Skeletal muscle cell (primary cell): ENCODE data around the gene RBMS2.
A peak's percentile ranks its signal among the peaks of the same experiment; 100 is the strongest.
"Not testable (repeated sequence)": the region's sequence is repeated elsewhere in the genome, so short reads cannot be mapped to it uniquely, and the experiment has no call there.

ENCODE experiments used
- DNase-seq: peaks from one replicate; pipeline ENCODE4 v3.0.0-alpha.2; 2010; ENCODE audit warnings: low read depth
- H3K4me3 ChIP-seq: 2 replicates; pipeline ENCODE4 v1.5.1; 2011; ENCODE audit warnings: low read depth, mild to moderate bottlenecking, control low read depth, low read length, moderate library complexity

RBMS2 gene

GRCh38 chr12:56571121-56571520 lies 49.5 kb downstream of the RBMS2 start:
- DNase-seq: no peak
- no peak overlapping the region for H3K4me3 ChIP-seq

- H3K4me3 ChIP-seq: no peak overlapping the region
- no peak for DNase-seq
Measured at GRCh38 chr12:56572288-56572687, 50.7 kb downstream of the RBMS2 start.

- DNase-seq: no peak
- H3K4me3 ChIP-seq: no peak overlapping the region
Measured at GRCh38 chr12:56574210-56574609, 52.6 kb downstream of the RBMS2 start.

GRCh38 chr12:56577248-56577647 lies 55.6 kb downstream of the RBMS2 start:
- H3K4me3 ChIP-seq, DNase-seq: not testable (repeated sequence)

- H3K4me3 ChIP-seq: no peak overlapping the region
- DNase-seq: no peak
Measured at GRCh38 chr12:56578983-56579546, 57.4 kb downstream of the RBMS2 start.

- no peak for DNase-seq
- H3K4me3 ChIP-seq: no peak overlapping the region
Measured at GRCh38 chr12:56581418-56582145, 60.0 kb downstream of the RBMS2 start.

- H3K4me3 ChIP-seq: no peak overlapping the region
- no peak for DNase-seq
Measured at GRCh38 chr12:56585098-56585497, 63.5 kb downstream of the RBMS2 start.

GRCh38 chr12:56589783-56590182 lies 68.2 kb downstream of the RBMS2 start:
- DNase-seq: no peak
- no peak overlapping the region for H3K4me3 ChIP-seq

- H3K4me3 ChIP-seq: no peak overlapping the region
- DNase-seq: no peak
Measured at GRCh38 chr12:56590237-56590830, 68.7 kb downstream of the RBMS2 start.

- no peak overlapping the region for H3K4me3 ChIP-seq
- no peak for DNase-seq
Measured at GRCh38 chr12:56591126-56591525, 69.5 kb downstream of the RBMS2 start.

- no peak overlapping the region for H3K4me3 ChIP-seq
- DNase-seq: no peak
Measured at GRCh38 chr12:56591961-56592360, 70.3 kb downstream of the RBMS2 start.

- H3K4me3 ChIP-seq: no peak overlapping the region
- DNase-seq: peak; percentile 36
Measured at GRCh38 chr12:56593909-56594621, 72.4 kb downstream of the RBMS2 start.

- no peak overlapping the region for H3K4me3 ChIP-seq
- DNase-seq: no peak
Measured at GRCh38 chr12:56596815-56597214, 75.2 kb downstream of the RBMS2 start.

- no peak for DNase-seq
- no peak overlapping the region for H3K4me3 ChIP-seq
Measured at GRCh38 chr12:56599041-56599440, 77.4 kb downstream of the RBMS2 start.

GRCh38 chr12:56599797-56600196 lies 78.2 kb downstream of the RBMS2 start:
- H3K4me3 ChIP-seq: no peak overlapping the region
- DNase-seq: no peak

- H3K4me3 ChIP-seq: no peak overlapping the region
- DNase-seq: no peak
Measured at GRCh38 chr12:56600753-56601152, 79.1 kb downstream of the RBMS2 start.

GRCh38 chr12:56601503-56601902 lies 79.9 kb downstream of the RBMS2 start:
- no peak overlapping the region for H3K4me3 ChIP-seq
- no peak for DNase-seq

- DNase-seq: no peak
- H3K4me3 ChIP-seq: no peak overlapping the region
Measured at GRCh38 chr12:56602239-56602638, 80.6 kb downstream of the RBMS2 start.

- DNase-seq: no peak
- H3K4me3 ChIP-seq: no peak overlapping the region
Measured at GRCh38 chr12:56604355-56604754, 82.7 kb downstream of the RBMS2 start.

GRCh38 chr12:56614627-56615026 lies 93.0 kb downstream of the RBMS2 start:
- no peak for DNase-seq
- H3K4me3 ChIP-seq: no peak overlapping the region
